ENCODE data around the gene PTGS2.
"Not testable (repeated sequence)": the region's sequence is repeated elsewhere in the genome, so short reads cannot be mapped to it uniquely, and the experiment has no call there.

PTGS2 gene

DNA sequence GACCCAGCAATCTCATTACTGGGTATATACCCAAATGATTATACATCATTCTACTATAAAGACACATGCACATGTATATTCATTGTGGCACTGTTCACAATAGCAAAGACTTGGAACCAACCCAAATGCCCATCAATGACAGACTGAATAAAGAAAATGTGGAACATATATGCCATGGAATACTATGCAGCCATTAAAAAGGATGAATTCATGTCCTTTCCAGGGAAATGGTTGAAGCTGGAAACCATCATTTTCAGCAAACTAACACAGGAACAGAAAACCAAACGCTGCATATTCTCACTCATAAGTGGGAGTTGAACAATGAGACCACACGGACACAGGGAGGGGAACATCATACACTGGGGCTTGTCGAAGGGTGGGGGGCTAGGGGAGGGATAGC, 10.4 kb downstream of the PTGS2 start:
- not testable (repeated sequence) for FAIRE-seq

DNA sequence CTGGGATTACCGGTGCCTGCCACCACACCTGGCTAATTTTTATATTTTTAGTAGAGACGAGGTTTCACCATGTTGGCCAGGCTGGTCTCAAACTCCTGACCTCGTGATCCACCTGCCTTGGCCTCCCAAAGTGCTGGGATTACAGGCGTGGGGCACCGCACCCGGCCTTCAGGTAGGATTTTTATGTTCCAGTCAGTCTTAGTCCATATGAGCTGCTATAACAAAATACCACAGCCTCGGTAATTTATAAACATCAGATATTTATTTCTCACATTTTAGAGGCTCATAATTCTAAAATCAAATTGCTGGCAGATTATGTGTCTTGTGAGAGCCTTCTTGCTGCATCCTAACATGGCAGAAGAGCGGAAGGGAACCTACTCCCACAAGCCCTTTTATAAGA, 16.0 kb downstream of the PTGS2 start:
- FAIRE-seq: not testable (repeated sequence)

GRCh38 chr1:186662752-186663151, 17.5 kb downstream of the PTGS2 start:
- no peak for FAIRE-seq

- FAIRE-seq: no peak
Measured at GRCh38 chr1:186659890-186660341, 20.3 kb downstream of the PTGS2 start.

DNA sequence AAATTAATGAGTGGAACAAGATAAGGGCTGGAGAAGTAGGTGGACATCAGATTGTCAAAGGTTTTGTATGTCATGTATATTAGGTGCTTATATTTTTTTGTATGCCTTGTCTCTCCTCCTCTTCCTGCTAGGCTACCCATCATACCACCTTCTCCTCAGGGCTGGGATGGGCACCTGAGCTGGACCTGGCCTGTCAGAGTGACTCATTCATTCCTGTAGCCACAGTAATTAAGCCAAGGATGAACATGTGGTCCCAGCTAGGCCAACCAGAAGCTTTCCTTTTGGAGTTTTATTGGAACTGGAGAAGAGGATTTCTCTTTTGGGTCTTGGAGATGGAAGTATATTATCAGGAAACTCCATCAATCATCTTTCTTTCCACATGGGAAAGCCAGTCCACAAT, 21.2 kb downstream of the PTGS2 start:
- FAIRE-seq: no peak

- FAIRE-seq: no peak
Measured at GRCh38 chr1:186657481-186657880, 22.7 kb downstream of the PTGS2 start.

DNA sequence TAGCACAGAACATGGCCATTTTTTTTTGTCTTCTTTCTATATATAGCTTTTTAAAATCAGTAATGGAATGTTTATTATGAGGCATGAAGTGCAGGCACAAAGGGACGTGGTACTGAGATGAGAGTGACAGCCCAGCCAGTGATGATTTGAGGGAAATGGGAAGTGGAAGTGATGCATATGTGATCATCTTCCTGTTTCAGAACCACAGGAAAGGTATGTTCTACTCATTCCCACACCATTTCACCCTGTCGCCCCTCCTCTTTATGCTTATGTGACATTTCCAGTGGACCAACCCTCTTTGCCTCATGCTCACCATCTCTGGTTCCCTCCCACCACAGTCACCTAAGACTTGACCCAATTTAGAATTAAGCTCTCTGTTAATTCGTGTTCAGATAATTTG, 24.3 kb downstream of the PTGS2 start:
- no peak for FAIRE-seq

DNA sequence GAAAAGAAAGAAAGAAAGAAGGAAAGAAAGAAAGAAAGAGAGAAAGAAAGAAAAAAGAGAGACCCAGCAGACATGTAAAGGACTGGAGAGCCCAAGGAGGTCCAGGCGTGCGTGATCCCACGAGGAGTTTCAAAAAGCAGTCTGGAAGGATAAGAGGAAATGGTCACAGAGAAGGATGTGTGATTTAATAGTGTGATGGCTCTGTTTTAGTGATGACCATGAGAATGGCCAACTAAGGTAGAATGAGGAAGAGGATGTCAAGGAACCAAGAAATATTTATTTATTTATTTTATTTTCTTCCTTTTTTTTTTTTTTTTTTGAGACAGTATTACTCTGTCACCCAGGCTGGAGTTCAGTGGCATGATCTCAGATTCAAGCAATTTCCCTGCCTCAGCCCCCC, 25.5 kb downstream of the PTGS2 start:
- FAIRE-seq: no peak

DNA sequence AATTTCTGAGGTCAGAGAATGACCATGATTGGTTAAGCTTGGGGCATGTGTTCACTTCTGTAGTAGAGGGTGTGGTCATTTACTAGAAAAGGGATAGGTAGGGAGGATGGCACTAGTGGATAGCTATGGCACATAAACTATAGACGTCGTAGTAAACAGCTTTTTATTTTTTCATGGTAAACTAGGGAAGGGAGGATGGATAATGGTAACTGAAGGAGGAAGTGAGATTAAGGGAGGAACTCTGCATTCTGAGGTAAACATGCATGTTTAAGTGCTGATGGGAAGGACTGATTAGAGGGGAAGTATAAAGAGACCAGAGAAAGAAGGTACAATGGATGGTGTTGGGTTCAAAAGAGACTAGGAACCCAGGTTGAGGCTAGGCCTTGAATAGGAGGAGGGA, 26.9 kb downstream of the PTGS2 start:
- no peak for FAIRE-seq

GRCh38 chr1:186648613-186649012, 31.6 kb downstream of the PTGS2 start:
- no peak for FAIRE-seq

DNA sequence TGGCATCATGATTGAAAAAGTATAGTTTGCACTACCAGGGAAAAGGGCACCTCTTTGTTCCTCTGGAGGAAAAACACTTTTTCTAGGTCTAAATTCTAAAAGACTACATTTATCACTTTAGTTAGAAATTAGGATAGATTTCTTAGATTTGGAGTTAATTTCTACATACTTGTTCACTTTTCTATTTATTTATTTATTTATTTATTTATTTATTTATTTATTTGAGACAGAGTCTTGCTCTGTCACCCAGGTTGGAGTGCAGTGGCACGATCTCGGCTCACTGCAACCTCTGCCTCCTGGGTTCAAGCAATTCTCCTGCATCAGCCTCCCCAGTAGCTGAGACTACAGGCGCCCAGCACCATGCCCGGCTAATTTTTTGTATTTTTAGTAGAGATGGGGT, 32.2 kb downstream of the PTGS2 start:
- not testable (repeated sequence) for FAIRE-seq

GRCh38 chr1:186643614-186644013, 36.6 kb downstream of the PTGS2 start:
- no peak for FAIRE-seq

GRCh38 chr1:186637567-186637966, 42.7 kb downstream of the PTGS2 start:
- FAIRE-seq: not testable (repeated sequence)

GRCh38 chr1:186636786-186637185, 43.4 kb downstream of the PTGS2 start:
- no peak for FAIRE-seq

GRCh38 chr1:186634511-186634910, 45.7 kb downstream of the PTGS2 start:
- no peak for FAIRE-seq

GRCh38 chr1:186633116-186633515, 47.1 kb downstream of the PTGS2 start:
- FAIRE-seq: no peak

- FAIRE-seq: no peak
Measured at GRCh38 chr1:186629341-186629740, 50.9 kb downstream of the PTGS2 start.

DNA sequence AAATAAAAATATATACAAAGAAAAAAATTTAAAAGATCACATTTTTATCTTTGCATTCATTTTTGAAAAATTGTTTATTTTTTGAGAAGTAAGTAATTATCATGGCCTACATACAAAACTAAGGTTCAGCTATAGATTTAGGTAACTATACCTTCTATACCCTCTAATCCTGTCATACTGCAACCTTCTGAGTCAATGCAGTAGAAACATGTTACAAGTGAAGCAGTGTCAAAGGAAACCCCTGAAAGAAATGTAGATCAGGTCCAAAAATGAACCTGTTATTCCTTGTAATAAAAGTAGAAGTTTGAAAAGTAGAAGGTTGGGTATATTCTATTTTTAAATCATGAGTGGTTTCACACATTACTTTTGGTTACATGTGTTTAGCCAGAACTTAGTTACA, 51.3 kb downstream of the PTGS2 start:
- FAIRE-seq: no peak

DNA sequence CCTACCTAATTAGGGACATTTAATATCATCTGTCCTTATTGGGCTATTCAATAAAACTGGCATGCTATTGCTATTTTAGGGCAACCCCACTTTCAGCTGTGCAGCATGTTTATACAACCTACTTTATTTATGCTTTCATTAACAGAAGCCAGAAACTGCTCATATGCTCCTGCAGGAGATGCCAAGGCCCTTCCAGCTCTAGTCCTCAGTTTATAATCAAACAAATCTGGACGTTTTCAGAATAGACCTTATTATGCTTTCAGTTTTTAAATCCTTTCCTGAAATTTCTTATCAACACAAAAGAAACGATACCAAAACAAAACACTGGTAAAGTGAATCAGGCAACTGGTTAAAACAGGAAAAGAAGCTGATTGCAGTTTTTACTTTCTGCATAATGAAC, 53.2 kb downstream of the PTGS2 start:
- FAIRE-seq: no peak

DNA sequence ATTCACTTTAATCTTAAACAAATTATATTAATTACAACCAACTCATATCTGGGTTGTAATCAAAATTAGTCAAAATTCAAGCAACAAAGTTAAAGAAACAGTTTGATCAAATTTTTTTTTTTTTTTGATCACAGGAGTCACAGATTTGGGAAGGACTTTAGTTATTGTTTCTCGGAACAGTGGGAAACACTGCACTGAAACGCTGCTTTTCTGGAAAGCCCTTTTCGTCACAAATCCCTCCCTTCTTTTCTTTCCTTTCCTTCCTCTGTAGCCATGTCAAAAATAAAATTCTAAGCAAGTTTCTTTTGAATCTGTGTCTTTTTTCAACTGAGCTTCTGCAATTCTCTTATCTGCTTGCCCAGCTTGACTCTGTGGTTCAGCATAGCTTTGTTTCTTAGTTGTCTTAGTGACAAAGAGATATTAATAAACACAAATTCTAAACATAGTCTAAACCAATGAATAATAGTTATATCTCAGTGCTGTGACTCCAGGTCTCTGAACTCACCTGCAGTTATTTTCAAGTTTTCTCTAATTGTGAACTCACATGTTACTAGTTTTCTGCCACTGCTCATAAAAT, 53.8 kb downstream of the PTGS2 start:
- no peak for FAIRE-seq

GRCh38 chr1:186623551-186623950, 56.7 kb downstream of the PTGS2 start:
- FAIRE-seq: no peak

All from G401.6 (cell line).